K562 (cell line): ENCODE data around the gene SKIC3. TPM values are rescaled to one million over a fixed set of nuclear protein-coding genes. Genes with fewer than 3 reads are reported as not detected.

Experiments
- ATF3 ChIP-seq, 2 experiments: fragments of 450-650 bp in 1 of 2; sonication (generic) in 1 of 2; formaldehyde crosslinking in 1 of 2; IDR thresholded peaks in 1 of 2; conservative IDR thresholded peaks in 1 of 2; 2 replicates each; pipeline versions ENCODE4 v1.6.1 to v1.8.1; 2016 to 2023; ENCODE audit warnings: mild to moderate bottlenecking in 2 of 2, moderate library complexity in 2 of 2, inconsistent platforms in 1 of 2, missing genetic modification reagents in 1 of 2
- KDM1A ChIP-seq, 2 experiments: fragments of 450-650 bp; IDR thresholded peaks; 2 replicates each; pipeline ENCODE4 v1.6.1; 2016; ENCODE audit warnings: mild to moderate bottlenecking in 2 of 2
- MBD2 ChIP-seq: sonication (generic); IDR thresholded peaks from 2 replicates; pipeline ENCODE4 v1.6.1; 2016; ENCODE audit warnings: low read depth, borderline replicate concordance
- MLLT1 ChIP-seq, 2 experiments: fragments of 450-650 bp; IDR thresholded peaks; 2 replicates each; pipeline ENCODE4 v1.6.1; 2016
- SMAD2 ChIP-seq: fragments of 150-350 bp; IDR thresholded peaks from 2 replicates; pipeline ENCODE4 v1.6.1; 2014; ENCODE audit warnings: low read depth, mild to moderate bottlenecking, low read length
- ZBTB12 ChIP-seq: fragments of 250-450 bp; sonication (Bioruptor Pico); IDR thresholded peaks from 2 replicates; pipeline ENCODE4 v1.4.0; 2020
- ZNF75A ChIP-seq: fragments of 450-650 bp; formaldehyde crosslinking; IDR thresholded peaks from 2 replicates; pipeline ENCODE4 v1.4.0; 2020; ENCODE audit warnings: mild to moderate bottlenecking
- polyA plus RNA-seq, 8 experiments: library from polyadenylated mRNA; depleted of rRNA in 4 of 8; stranded (reverse) in 5 of 8; unstranded in 3 of 8; fragments of >200 nt; fragmentation: Nextera tagmentation in 2 of 8; fragmentation: Illumina TruSeq in 1 of 8; extraction: Ambion mirVana in 2 of 8; extraction: Trizol in 1 of 8; gene quantifications; 2 replicates each; pipeline versions ENCODE4 v1.2.1 to v1.2.3, GENCODE V29; 2011 to 2014; ENCODE audit warnings: inconsistent platforms in 1 of 8, missing spikeins in 1 of 8
- total RNA-seq, 7 experiments: library from RNA; depleted of rRNA in 6 of 7; stranded (reverse); fragments of >200 nt in 6 of 7; fragmentation: Illumina TruSeq in 2 of 7; extraction: Trizol in 2 of 7; gene quantifications; 2 replicates each; pipeline versions ENCODE4 v1.2.1 to v1.2.3, GENCODE V29; 2011 to 2021; ENCODE audit warnings: low replicate concordance in 1 of 7

The SKIC3 gene
- total and polyA plus RNA-seq, 9 of the 15 experiments (the other 6 are each of a cell fraction or from before 2014, with no cell fraction given): 30.7 to 72.4 (median 44.1) TPM

- TF ChIP-seq ZBTB12 (CRISPR knock-in tag) (no peak), ATF3 (IDR thresholded peaks at IDR 0.05) (peak; percentile 43), ATF3 (CRISPR knock-in tag; conservative IDR thresholded peaks at IDR 0.05) (no peak), MBD2 (no peak), KDM1A (IDR thresholded peaks at IDR 0.05) (no peak), ZNF75A (CRISPR knock-in tag) (no peak), MLLT1 (IDR thresholded peaks at IDR 0.05) (no peak), SMAD2 (no peak)
Observed at GRCh38 chr5:95595289-95595931, 40.6 kb upstream of the SKIC3 start (continued).
